Sigmoid colon (tissue), 7 donors: ENCODE data around the gene BRSK1. TPM values are rescaled to one million over a fixed set of nuclear protein-coding genes. Genes with fewer than 3 reads are reported as not detected.

Experiments
- DNase-seq: peaks from one replicate; pipeline ENCODE4 v3.0.0-alpha.2; 2019
- H3K27ac ChIP-seq, 4 donors: fragments of 200-600 bp; sonication (generic); one replicate each; pipeline ENCODE4 v1.5.1; 2016 to 2019; ENCODE audit warnings: mild to moderate bottlenecking in 1 of 4
- H3K27me3 ChIP-seq, 3 donors: fragments of 200-600 bp; sonication (generic); one replicate each; pipeline ENCODE4 v1.5.1; 2019; ENCODE audit warnings: mild to moderate bottlenecking in 1 of 3
- H3K36me3 ChIP-seq, 4 donors: fragments of 200-600 bp; sonication (generic); one replicate each; pipeline ENCODE4 v1.5.1; 2016 to 2019
- H3K4me1 ChIP-seq, 4 donors: fragments of 200-600 bp; sonication (generic); one replicate each; pipeline ENCODE4 v1.5.1; 2017 to 2019
- H3K4me3 ChIP-seq, 4 donors: fragments of 200-600 bp; sonication (generic); one replicate each; pipeline ENCODE4 v1.5.1; 2017 to 2019; ENCODE audit warnings: mild to moderate bottlenecking in 2 of 4, moderate library complexity in 1 of 4
- H3K9me3 ChIP-seq, 4 donors: fragments of 200-600 bp in 3 of 4; sonication (generic) in 3 of 4; one replicate each; pipeline versions ENCODE4 v1.5.1 to v1.6.1; 2013 to 2019
- CTCF ChIP-seq, 4 experiments: fragments of 450-650 bp in 3 of 4; fragments of 200-600 bp in 1 of 4; IDR thresholded peaks; one replicate each; pipeline ENCODE4 v1.5.1; 2016 to 2019; ENCODE audit warnings: antibody characterized with exemption in 4 of 4, mild to moderate bottlenecking in 3 of 4, moderate library complexity in 2 of 4
- EP300 ChIP-seq, 4 donors: sonication (generic); formaldehyde crosslinking; IDR thresholded peaks; one replicate each; pipeline ENCODE4 v1.6.1; 2017; ENCODE audit warnings: antibody characterized with exemption in 4 of 4
- POLR2A ChIP-seq, 2 donors: fragments of 450-650 bp; IDR thresholded peaks; one replicate each; pipeline ENCODE4 v1.6.1; 2016; ENCODE audit warnings: antibody characterized with exemption in 2 of 2, mild to moderate bottlenecking in 2 of 2, moderate library complexity in 2 of 2
- POLR2AphosphoS5 ChIP-seq, 4 donors: sonication (generic); formaldehyde crosslinking; IDR thresholded peaks; one replicate each; pipeline ENCODE4 v1.6.1; 2017; ENCODE audit warnings: antibody characterized with exemption in 4 of 4
- WGBS, 2 donors: extraction: QIAGEN DNeasy Blood & Tissue Kit; methylation state at CpG; one replicate each; pipeline ENCODE4 v1.1.7; 2013; 5-methylcytosine and 5-hydroxymethylcytosine counted together
- intact Hi-C: fragments of 100-400 bp; cut with DNase I; formaldehyde crosslinking; loops from one replicate; pipeline ENCODE4 v1.15.1; 2023
- polyA plus RNA-seq, 3 donors: library from polyadenylated mRNA; stranded (reverse); fragments of 200-250 nt; gene quantifications; one replicate each; pipeline ENCODE4 v1.2.3, GENCODE V29; 2013
- total RNA-seq, 4 donors: library from RNA; depleted of rRNA; stranded (reverse); fragments of >200 nt; gene quantifications; one replicate each; pipeline ENCODE4 v1.1.0, GENCODE V29; 2016
- donor health status: healthy with polysubstance abuse.
- donor health status: Bipolar disorder and iron deficiency.
- donor health status: healthy.

BRSK1 gene
- total and polyA plus RNA-seq, 7 donors = 2.9 to 20.6 (median 6.0) TPM; not detected in 1

- intact Hi-C loops = loop anchor here (2.0 to 5.0 kb wide), 3 partner anchors 40 to 313 kb away; partner anchors contain the start of gene U2AF2
- WGBS, 2 donors = 90 to 92% methylated on average over 50 of the region's 50 CpGs
- no peaks in the 10 kb centered on the region for H3K9me3 ChIP-seq
- H3K4me3 ChIP-seq = peak overlapping the region in 2 of 4 donors; percentile 73 to 84
- H3K36me3 ChIP-seq = peaks cover 0 to 33% (median 17%) of the 10 kb centered on the region in 4 donors
- no peak overlapping the region for H3K27ac ChIP-seq
- peaks cover 0 to 29% (median 23%) of the 10 kb centered on the region in 4 donors for H3K4me1 ChIP-seq
- no peak for TF ChIP-seq CTCF (IDR thresholded peaks at IDR 0.05)
- no peak for TF ChIP-seq POLR2AphosphoS5 (IDR thresholded peaks at IDR 0.05)
- TF ChIP-seq POLR2A (IDR thresholded peaks at IDR 0.05) = no peak
- TF ChIP-seq EP300 (IDR thresholded peaks at IDR 0.05) = no peak
- no peak for DNase-seq
- H3K27me3 ChIP-seq = no peaks in the 10 kb centered on the region
These were observed 58.1 kb downstream of the BRSK1 start for GRCh38 chr19:55341595-55342531.

- intact Hi-C loops = loop anchor here (5.0 kb wide), 2 partner anchors 42 to 57 kb away; no protein-coding TSS in a partner anchor
- Histone ChIP-seq H3K27ac (no peak overlapping the region), H3K9me3 (no peaks in the 10 kb centered on the region), H3K4me3 (no peak overlapping the region), H3K4me1 (peaks cover 0 to 23% (median 17%) of the 10 kb centered on the region in 4 donors), H3K27me3 (no peaks in the 10 kb centered on the region), H3K36me3 (peaks cover 0 to 39% (median 18%) of the 10 kb centered on the region in 4 donors)
- WGBS, 2 donors = 81 to 86% methylated on average over 9 of the region's 9 CpGs
- no peak for DNase-seq
- TF ChIP-seq POLR2AphosphoS5 (IDR thresholded peaks at IDR 0.05) (no peak), POLR2A (IDR thresholded peaks at IDR 0.05) (no peak), EP300 (IDR thresholded peaks at IDR 0.05) (no peak), CTCF (IDR thresholded peaks at IDR 0.05) (no peak)
These were observed 60.6 kb downstream of the BRSK1 start for GRCh38 chr19:55344444-55344843.

GRCh38 chr19:55345101-55345817 lies 61.5 kb downstream of the BRSK1 start:
- no peak for DNase-seq
- WGBS, 2 donors = 84 to 88% methylated on average over 22 of the region's 22 CpGs
- Histone ChIP-seq H3K27ac (peak overlapping the region in 1 of 4 donors; percentile 20), H3K4me1 (peaks cover 0 to 20% (median 16%) of the 10 kb centered on the region in 4 donors), H3K4me3 (no peak overlapping the region), H3K36me3 (peaks cover 0 to 39% (median 18%) of the 10 kb centered on the region in 4 donors), H3K9me3 (no peaks in the 10 kb centered on the region), H3K27me3 (peaks cover 0 to 6% (median 2%) of the 10 kb centered on the region in 3 donors)
- TF ChIP-seq CTCF (IDR thresholded peaks at IDR 0.05) (no peak), POLR2A (IDR thresholded peaks at IDR 0.05) (no peak), EP300 (IDR thresholded peaks at IDR 0.05) (no peak), POLR2AphosphoS5 (IDR thresholded peaks at IDR 0.05) (no peak)
- intact Hi-C loops = no loop called here

- Histone ChIP-seq H3K27ac (peak overlapping the region in 1 of 4 donors; percentile 28), H3K9me3 (no peaks in the 10 kb centered on the region), H3K36me3 (peaks cover 0 to 39% (median 18%) of the 10 kb centered on the region in 4 donors), H3K4me1 (peaks cover 0 to 12% (median 8%) of the 10 kb centered on the region in 4 donors), H3K4me3 (no peak overlapping the region), H3K27me3 (peaks cover 0 to 15% (median 10%) of the 10 kb centered on the region in 3 donors)
- 78 to 88% methylated on average over 43 of the region's 43 CpGs for WGBS, 2 donors
- TF ChIP-seq EP300 (IDR thresholded peaks at IDR 0.05) (no peak), POLR2A (IDR thresholded peaks at IDR 0.05) (no peak), CTCF (IDR thresholded peaks at IDR 0.05) (no peak), POLR2AphosphoS5 (IDR thresholded peaks at IDR 0.05) (no peak)
- intact Hi-C loops = no loop called here
- no peak for DNase-seq
These were observed 62.3 kb downstream of the BRSK1 start for GRCh38 chr19:55345818-55346724.
